ENCODE data around the gene DNAAF1.

Gene DNAAF1

DNA sequence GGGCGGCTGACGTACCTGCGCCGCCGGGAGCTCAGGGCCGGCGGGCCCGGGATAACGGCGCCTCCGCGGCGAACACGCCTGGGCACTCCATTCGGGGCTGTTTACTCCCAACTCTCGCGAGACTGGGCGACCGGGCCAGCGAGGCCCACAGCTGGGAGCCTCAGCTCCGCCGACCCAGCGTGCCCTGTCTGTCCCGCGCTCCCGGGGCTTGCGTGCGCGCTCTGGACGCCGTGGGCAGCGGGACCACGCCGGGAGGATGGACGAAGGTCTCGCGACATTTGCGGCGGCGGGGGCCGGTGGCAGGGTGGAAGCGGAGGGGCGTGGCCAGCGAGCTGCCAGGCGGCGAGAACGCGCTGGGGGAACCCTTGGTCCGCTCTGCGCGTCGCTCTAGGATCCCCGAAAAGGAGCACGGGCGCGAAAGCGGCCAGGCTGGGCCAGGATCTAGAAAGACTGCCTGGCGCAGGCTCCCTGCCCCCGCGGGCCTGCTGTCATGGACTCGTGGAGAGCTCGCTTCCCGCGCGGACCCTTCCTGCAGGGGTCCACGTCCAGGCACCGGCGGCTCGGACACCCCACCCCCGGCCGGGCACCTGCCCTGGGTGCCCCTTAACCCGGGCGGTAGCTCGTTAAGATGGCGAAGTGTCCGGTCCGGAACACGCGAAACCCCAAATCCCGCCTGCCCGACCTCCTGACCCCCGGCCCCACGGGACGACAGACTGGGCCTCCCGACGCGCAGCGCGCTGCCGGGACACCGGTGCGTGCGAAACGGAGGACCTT is 28.2 kb upstream of the DNAAF1 start, which contains the start of gene MBTPS1 (continued):
- TF ChIP-seq, protein P1, sequence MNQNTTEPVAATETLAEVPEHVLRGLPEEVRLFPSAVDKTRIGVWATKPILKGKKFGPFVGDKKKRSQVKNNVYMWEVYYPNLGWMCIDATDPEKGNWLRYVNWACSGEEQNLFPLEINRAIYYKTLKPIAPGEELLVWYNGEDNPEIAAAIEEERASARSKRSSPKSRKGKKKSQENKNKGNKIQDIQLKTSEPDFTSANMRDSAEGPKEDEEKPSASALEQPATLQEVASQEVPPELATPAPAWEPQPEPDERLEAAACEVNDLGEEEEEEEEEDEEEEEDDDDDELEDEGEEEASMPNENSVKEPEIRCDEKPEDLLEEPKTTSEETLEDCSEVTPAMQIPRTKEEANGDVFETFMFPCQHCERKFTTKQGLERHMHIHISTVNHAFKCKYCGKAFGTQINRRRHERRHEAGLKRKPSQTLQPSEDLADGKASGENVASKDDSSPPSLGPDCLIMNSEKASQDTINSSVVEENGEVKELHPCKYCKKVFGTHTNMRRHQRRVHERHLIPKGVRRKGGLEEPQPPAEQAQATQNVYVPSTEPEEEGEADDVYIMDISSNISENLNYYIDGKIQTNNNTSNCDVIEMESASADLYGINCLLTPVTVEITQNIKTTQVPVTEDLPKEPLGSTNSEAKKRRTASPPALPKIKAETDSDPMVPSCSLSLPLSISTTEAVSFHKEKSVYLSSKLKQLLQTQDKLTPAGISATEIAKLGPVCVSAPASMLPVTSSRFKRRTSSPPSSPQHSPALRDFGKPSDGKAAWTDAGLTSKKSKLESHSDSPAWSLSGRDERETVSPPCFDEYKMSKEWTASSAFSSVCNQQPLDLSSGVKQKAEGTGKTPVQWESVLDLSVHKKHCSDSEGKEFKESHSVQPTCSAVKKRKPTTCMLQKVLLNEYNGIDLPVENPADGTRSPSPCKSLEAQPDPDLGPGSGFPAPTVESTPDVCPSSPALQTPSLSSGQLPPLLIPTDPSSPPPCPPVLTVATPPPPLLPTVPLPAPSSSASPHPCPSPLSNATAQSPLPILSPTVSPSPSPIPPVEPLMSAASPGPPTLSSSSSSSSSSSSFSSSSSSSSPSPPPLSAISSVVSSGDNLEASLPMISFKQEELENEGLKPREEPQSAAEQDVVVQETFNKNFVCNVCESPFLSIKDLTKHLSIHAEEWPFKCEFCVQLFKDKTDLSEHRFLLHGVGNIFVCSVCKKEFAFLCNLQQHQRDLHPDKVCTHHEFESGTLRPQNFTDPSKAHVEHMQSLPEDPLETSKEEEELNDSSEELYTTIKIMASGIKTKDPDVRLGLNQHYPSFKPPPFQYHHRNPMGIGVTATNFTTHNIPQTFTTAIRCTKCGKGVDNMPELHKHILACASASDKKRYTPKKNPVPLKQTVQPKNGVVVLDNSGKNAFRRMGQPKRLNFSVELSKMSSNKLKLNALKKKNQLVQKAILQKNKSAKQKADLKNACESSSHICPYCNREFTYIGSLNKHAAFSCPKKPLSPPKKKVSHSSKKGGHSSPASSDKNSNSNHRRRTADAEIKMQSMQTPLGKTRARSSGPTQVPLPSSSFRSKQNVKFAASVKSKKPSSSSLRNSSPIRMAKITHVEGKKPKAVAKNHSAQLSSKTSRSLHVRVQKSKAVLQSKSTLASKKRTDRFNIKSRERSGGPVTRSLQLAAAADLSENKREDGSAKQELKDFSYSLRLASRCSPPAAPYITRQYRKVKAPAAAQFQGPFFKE (tag by site-specific recombination; IDR thresholded peaks at IDR 0.05; ENCODE audit: borderline replicate concordance), result no peak
- no peak for TF ChIP-seq ZNF138 (tag by site-specific recombination; IDR thresholded peaks at IDR 0.05; ENCODE audit: borderline replicate concordance)
- TF ChIP-seq, protein P2, sequence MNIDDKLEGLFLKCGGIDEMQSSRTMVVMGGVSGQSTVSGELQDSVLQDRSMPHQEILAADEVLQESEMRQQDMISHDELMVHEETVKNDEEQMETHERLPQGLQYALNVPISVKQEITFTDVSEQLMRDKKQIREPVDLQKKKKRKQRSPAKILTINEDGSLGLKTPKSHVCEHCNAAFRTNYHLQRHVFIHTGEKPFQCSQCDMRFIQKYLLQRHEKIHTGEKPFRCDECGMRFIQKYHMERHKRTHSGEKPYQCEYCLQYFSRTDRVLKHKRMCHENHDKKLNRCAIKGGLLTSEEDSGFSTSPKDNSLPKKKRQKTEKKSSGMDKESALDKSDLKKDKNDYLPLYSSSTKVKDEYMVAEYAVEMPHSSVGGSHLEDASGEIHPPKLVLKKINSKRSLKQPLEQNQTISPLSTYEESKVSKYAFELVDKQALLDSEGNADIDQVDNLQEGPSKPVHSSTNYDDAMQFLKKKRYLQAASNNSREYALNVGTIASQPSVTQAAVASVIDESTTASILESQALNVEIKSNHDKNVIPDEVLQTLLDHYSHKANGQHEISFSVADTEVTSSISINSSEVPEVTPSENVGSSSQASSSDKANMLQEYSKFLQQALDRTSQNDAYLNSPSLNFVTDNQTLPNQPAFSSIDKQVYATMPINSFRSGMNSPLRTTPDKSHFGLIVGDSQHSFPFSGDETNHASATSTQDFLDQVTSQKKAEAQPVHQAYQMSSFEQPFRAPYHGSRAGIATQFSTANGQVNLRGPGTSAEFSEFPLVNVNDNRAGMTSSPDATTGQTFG (tag by site-specific recombination; IDR thresholded peaks at IDR 0.05; ENCODE audit: borderline replicate concordance), result no peak
- no peak for TF ChIP-seq ZNF830 (tag by site-specific recombination; IDR thresholded peaks at IDR 0.05; ENCODE audit: low read depth)
- no peak for TF ChIP-seq ZNF704 (tag by site-specific recombination; IDR thresholded peaks at IDR 0.05)
- TF ChIP-seq HOXC10 (CRISPR knock-in tag; IDR thresholded peaks at IDR 0.05), result no peak
- TF ChIP-seq, protein P3, sequence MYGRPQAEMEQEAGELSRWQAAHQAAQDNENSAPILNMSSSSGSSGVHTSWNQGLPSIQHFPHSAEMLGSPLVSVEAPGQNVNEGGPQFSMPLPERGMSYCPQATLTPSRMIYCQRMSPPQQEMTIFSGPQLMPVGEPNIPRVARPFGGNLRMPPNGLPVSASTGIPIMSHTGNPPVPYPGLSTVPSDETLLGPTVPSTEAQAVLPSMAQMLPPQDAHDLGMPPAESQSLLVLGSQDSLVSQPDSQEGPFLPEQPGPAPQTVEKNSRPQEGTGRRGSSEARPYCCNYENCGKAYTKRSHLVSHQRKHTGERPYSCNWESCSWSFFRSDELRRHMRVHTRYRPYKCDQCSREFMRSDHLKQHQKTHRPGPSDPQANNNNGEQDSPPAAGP (tag by site-specific recombination; IDR thresholded peaks at IDR 0.05), result no peak
- TF ChIP-seq OSR2 (tag by site-specific recombination; IDR thresholded peaks at IDR 0.05), result no peak
- peak; percentile 90 for TF ChIP-seq GLIS2 (tag by site-specific recombination; IDR thresholded peaks at IDR 0.05)
- TF ChIP-seq ZNF777 (tag by site-specific recombination; IDR thresholded peaks at IDR 0.05; ENCODE audit: borderline replicate concordance), result peak; percentile 80
- TF ChIP-seq SP2 (tag by site-specific recombination; IDR thresholded peaks at IDR 0.05), result peak; percentile 40
- no peak for TF ChIP-seq MEIS1 (CRISPR knock-in tag; IDR thresholded peaks at IDR 0.05; ENCODE audit: borderline replicate concordance)
- no peak for TF ChIP-seq ZNF521 (tag by site-specific recombination; IDR thresholded peaks at IDR 0.05)
- TF ChIP-seq ZNF548 (tag by site-specific recombination; IDR thresholded peaks at IDR 0.05), result no peak
- TF ChIP-seq ZNF174 (tag by site-specific recombination; IDR thresholded peaks at IDR 0.05), result no peak
- TF ChIP-seq ZNF274 (IDR thresholded peaks at IDR 0.05; ENCODE audit: low read length), result no peak
- no peak for TF ChIP-seq ZNF274 (tag by site-specific recombination; IDR thresholded peaks at IDR 0.05; ENCODE audit: borderline replicate concordance)
- TF ChIP-seq ZNF394 (tag by site-specific recombination; IDR thresholded peaks at IDR 0.05; ENCODE audit: borderline replicate concordance), result no peak
- TF ChIP-seq ZNF561 (tag by site-specific recombination; IDR thresholded peaks at IDR 0.05; ENCODE audit: borderline replicate concordance), result peak; percentile 23; the same call in 1 of the 2 replicates
- TF ChIP-seq ZNF658 (tag by site-specific recombination; IDR thresholded peaks at IDR 0.05), result no peak
- peak; percentile 68; the same call in 1 of the 2 replicates for TF ChIP-seq ZBTB20 (tag by site-specific recombination; IDR thresholded peaks at IDR 0.05)
- no peak for TF ChIP-seq ZNF544 (tag by site-specific recombination; IDR thresholded peaks at IDR 0.05)
- TF ChIP-seq ZNF266 (tag by site-specific recombination; IDR thresholded peaks at IDR 0.05; ENCODE audit: low read depth), result no peak
- TF ChIP-seq CTCF (tag by site-specific recombination; IDR thresholded peaks at IDR 0.05), result peak; percentile 28; the same call in 1 of the 2 replicates
- TF ChIP-seq ZNF48 (tag by site-specific recombination; IDR thresholded peaks at IDR 0.05), result no peak
- TF ChIP-seq MZF1 (tag by site-specific recombination; IDR thresholded peaks at IDR 0.05; ENCODE audit: borderline replicate concordance), result no peak
- peak; percentile 81 for TF ChIP-seq ZBTB48 (tag by site-specific recombination; IDR thresholded peaks at IDR 0.05)
- no peak for TF ChIP-seq ZNF654 (tag by site-specific recombination; IDR thresholded peaks at IDR 0.05; ENCODE audit: low read depth)
